ENCODE results near the gene RPSA. TPM values are rescaled to one million over a fixed set of nuclear protein-coding genes. Genes with fewer than 3 reads are reported as not detected.
"Not testable (repeated sequence)": the region's sequence is repeated elsewhere in the genome, so short reads cannot be mapped to it uniquely, and the experiment has no call there.

RPSA gene
- total and polyA plus RNA-seq, 4 donors: 479 to 1,557 (median 952) TPM

- no peaks in the 10 kb centered on the region for H3K36me3 ChIP-seq (ENCODE audit: control insufficient read depth in 1 of 2, insufficient read depth in 2 of 2, low read length in 1 of 2)
- no peaks in the 10 kb centered on the region for H3K4me1 ChIP-seq (ENCODE audit: control insufficient read depth in 1 of 2, insufficient read depth in 2 of 2, low read length in 2 of 2)
- H3K9me3 ChIP-seq (ENCODE audit: control insufficient read depth, low read length): no peaks in the 10 kb centered on the region
- H3K4me3 ChIP-seq (ENCODE audit: low read length in 2 of 2): no peak overlapping the region
- peak in 1 of 2 donors; percentile 30 for DNase-seq
- intact Hi-C loops (cut with DNase I): no loop called here
- no peak overlapping the region for H3K27ac ChIP-seq (ENCODE audit: low read depth in 1 of 2, low read length in 2 of 2)
- WGBS, 2 donors: 74% methylated on average over 10 of the region's 10 CpGs
- no peaks in the 10 kb centered on the region for H3K27me3 ChIP-seq (ENCODE audit: control insufficient read depth in 1 of 2, insufficient read depth in 2 of 2, low read length in 1 of 2)
- ATAC-seq (ENCODE audit: low FRiP score): no peak
Measured at GRCh38 chr3:39448506-39449233, 42.1 kb downstream of the RPSA start.

GRCh38 chr3:39449796-39450195 is 43.3 kb downstream of the RPSA start:
- intact Hi-C loops (cut with DNase I): no loop called here
- Histone ChIP-seq H3K27me3 (ENCODE audit: control insufficient read depth in 1 of 2, insufficient read depth in 2 of 2, low read length in 1 of 2) (no peaks in the 10 kb centered on the region), H3K9me3 (ENCODE audit: control insufficient read depth, low read length) (no peaks in the 10 kb centered on the region), H3K4me3 (ENCODE audit: low read length in 2 of 2) (no peak overlapping the region), H3K27ac (ENCODE audit: low read depth in 1 of 2, low read length in 2 of 2) (no peak overlapping the region), H3K36me3 (ENCODE audit: control insufficient read depth in 1 of 2, insufficient read depth in 2 of 2, low read length in 1 of 2) (no peaks in the 10 kb centered on the region), H3K4me1 (ENCODE audit: control insufficient read depth in 1 of 2, insufficient read depth in 2 of 2, low read length in 2 of 2) (no peaks in the 10 kb centered on the region)
- ATAC-seq (ENCODE audit: low FRiP score): no peak
- DNase-seq: peak in 1 of 2 donors; percentile 24
- WGBS, 2 donors: 63 to 64% methylated on average over 3 of the region's 3 CpGs

GRCh38 chr3:39453134-39453533 is 46.6 kb downstream of the RPSA start:
- H3K27ac ChIP-seq (ENCODE audit: low read depth in 1 of 2, low read length in 2 of 2): no peak overlapping the region
- H3K36me3 ChIP-seq (ENCODE audit: control insufficient read depth in 1 of 2, insufficient read depth in 2 of 2, low read length in 1 of 2): no peaks in the 10 kb centered on the region
- no peak overlapping the region for H3K4me3 ChIP-seq (ENCODE audit: low read length in 2 of 2)
- H3K4me1 ChIP-seq (ENCODE audit: control insufficient read depth in 1 of 2, insufficient read depth in 2 of 2, low read length in 2 of 2): no peaks in the 10 kb centered on the region
- WGBS, 2 donors: 56 to 58% methylated on average over 1 of the region's 1 CpG
- no peaks in the 10 kb centered on the region for H3K27me3 ChIP-seq (ENCODE audit: control insufficient read depth in 1 of 2, insufficient read depth in 2 of 2, low read length in 1 of 2)
- DNase-seq (no peak), ATAC-seq (ENCODE audit: low FRiP score) (no peak)
- intact Hi-C loops (cut with DNase I): no loop called here
- H3K9me3 ChIP-seq (ENCODE audit: control insufficient read depth, low read length): no peaks in the 10 kb centered on the region

GRCh38 chr3:39453872-39454271 is 47.4 kb downstream of the RPSA start:
- ATAC-seq (ENCODE audit: low FRiP score); H3K9me3 ChIP-seq (ENCODE audit: control insufficient read depth, low read length); H3K4me3 ChIP-seq (ENCODE audit: low read length in 2 of 2); H3K27me3 ChIP-seq (ENCODE audit: control insufficient read depth in 1 of 2, insufficient read depth in 2 of 2, low read length in 1 of 2); H3K27ac ChIP-seq (ENCODE audit: low read depth in 1 of 2, low read length in 2 of 2); H3K4me1 ChIP-seq (ENCODE audit: control insufficient read depth in 1 of 2, insufficient read depth in 2 of 2, low read length in 2 of 2); H3K36me3 ChIP-seq (ENCODE audit: control insufficient read depth in 1 of 2, insufficient read depth in 2 of 2, low read length in 1 of 2); DNase-seq; intact Hi-C loops (cut with DNase I): not testable (repeated sequence)
- WGBS, 2 donors: 91 to 92% methylated on average over 7 of the region's 7 CpGs

- no peak for DNase-seq
- 51 to 53% methylated on average over 3 of the region's 3 CpGs for WGBS, 2 donors
Measured at GRCh38 chr3:39454591-39455217, 48.2 kb downstream of the RPSA start.

GRCh38 chr3:39456159-39456558 is 49.6 kb downstream of the RPSA start:
- no peaks in the 10 kb centered on the region for H3K9me3 ChIP-seq (ENCODE audit: control insufficient read depth, low read length)
- 95 to 96% methylated on average over 20 of the region's 20 CpGs for WGBS, 2 donors
- H3K36me3 ChIP-seq (ENCODE audit: control insufficient read depth in 1 of 2, insufficient read depth in 2 of 2, low read length in 1 of 2): no peaks in the 10 kb centered on the region
- peak in 1 of 2 donors; percentile 37 for DNase-seq
- intact Hi-C loops (cut with DNase I): no loop called here
- no peak for ATAC-seq (ENCODE audit: low FRiP score)
- no peak overlapping the region for H3K4me3 ChIP-seq (ENCODE audit: low read length in 2 of 2)
- H3K27ac ChIP-seq (ENCODE audit: low read depth in 1 of 2, low read length in 2 of 2): no peak overlapping the region
- H3K27me3 ChIP-seq (ENCODE audit: control insufficient read depth in 1 of 2, insufficient read depth in 2 of 2, low read length in 1 of 2): no peaks in the 10 kb centered on the region
- no peaks in the 10 kb centered on the region for H3K4me1 ChIP-seq (ENCODE audit: control insufficient read depth in 1 of 2, insufficient read depth in 2 of 2, low read length in 2 of 2)

More at GRCh38 chr3:39454591-39455217, 48.2 kb downstream of the RPSA start:
- Histone ChIP-seq H3K27me3 (ENCODE audit: control insufficient read depth in 1 of 2, insufficient read depth in 2 of 2, low read length in 1 of 2) (no peaks in the 10 kb centered on the region), H3K4me3 (ENCODE audit: low read length in 2 of 2) (no peak overlapping the region), H3K9me3 (ENCODE audit: control insufficient read depth, low read length) (no peaks in the 10 kb centered on the region), H3K36me3 (ENCODE audit: control insufficient read depth in 1 of 2, insufficient read depth in 2 of 2, low read length in 1 of 2) (no peaks in the 10 kb centered on the region), H3K27ac (ENCODE audit: low read depth in 1 of 2, low read length in 2 of 2) (no peak overlapping the region), H3K4me1 (ENCODE audit: control insufficient read depth in 1 of 2, insufficient read depth in 2 of 2, low read length in 2 of 2) (no peaks in the 10 kb centered on the region)
- ATAC-seq (ENCODE audit: low FRiP score): no peak
- intact Hi-C loops (cut with DNase I): no loop called here

GRCh38 chr3:39457361-39457760 is 50.8 kb downstream of the RPSA start:
- no peaks in the 10 kb centered on the region for H3K27me3 ChIP-seq (ENCODE audit: control insufficient read depth in 1 of 2, insufficient read depth in 2 of 2, low read length in 1 of 2)
- H3K36me3 ChIP-seq (ENCODE audit: control insufficient read depth in 1 of 2, insufficient read depth in 2 of 2, low read length in 1 of 2): no peaks in the 10 kb centered on the region
- H3K9me3 ChIP-seq (ENCODE audit: control insufficient read depth, low read length): no peaks in the 10 kb centered on the region
- DNase-seq: no peak
- WGBS, 2 donors: 79 to 88% methylated on average over 9 of the region's 9 CpGs
- H3K27ac ChIP-seq (ENCODE audit: low read depth in 1 of 2, low read length in 2 of 2): no peak overlapping the region
- ATAC-seq (ENCODE audit: low FRiP score): no peak
- H3K4me3 ChIP-seq (ENCODE audit: low read length in 2 of 2): no peak overlapping the region
- H3K4me1 ChIP-seq (ENCODE audit: control insufficient read depth in 1 of 2, insufficient read depth in 2 of 2, low read length in 2 of 2): no peaks in the 10 kb centered on the region
- intact Hi-C loops (cut with DNase I): no loop called here

GRCh38 chr3:39458579-39458978 is 52.1 kb downstream of the RPSA start:
- intact Hi-C loops (cut with DNase I); H3K9me3 ChIP-seq (ENCODE audit: control insufficient read depth, low read length); ATAC-seq (ENCODE audit: low FRiP score); H3K27me3 ChIP-seq (ENCODE audit: control insufficient read depth in 1 of 2, insufficient read depth in 2 of 2, low read length in 1 of 2); H3K4me3 ChIP-seq (ENCODE audit: low read length in 2 of 2); H3K36me3 ChIP-seq (ENCODE audit: control insufficient read depth in 1 of 2, insufficient read depth in 2 of 2, low read length in 1 of 2); DNase-seq; H3K4me1 ChIP-seq (ENCODE audit: control insufficient read depth in 1 of 2, insufficient read depth in 2 of 2, low read length in 2 of 2); H3K27ac ChIP-seq (ENCODE audit: low read depth in 1 of 2, low read length in 2 of 2): not testable (repeated sequence)
- WGBS, 2 donors: 87 to 93% methylated on average over 5 of the region's 5 CpGs

- DNase-seq (no peak), ATAC-seq (ENCODE audit: low FRiP score) (no peak)
- WGBS, 2 donors: 29 to 37% methylated on average over 2 of the region's 2 CpGs
- intact Hi-C loops (cut with DNase I): no loop called here
- Histone ChIP-seq H3K27me3 (ENCODE audit: control insufficient read depth in 1 of 2, insufficient read depth in 2 of 2, low read length in 1 of 2) (no peaks in the 10 kb centered on the region), H3K36me3 (ENCODE audit: control insufficient read depth in 1 of 2, insufficient read depth in 2 of 2, low read length in 1 of 2) (no peaks in the 10 kb centered on the region), H3K27ac (ENCODE audit: low read depth in 1 of 2, low read length in 2 of 2) (no peak overlapping the region), H3K9me3 (ENCODE audit: control insufficient read depth, low read length) (no peaks in the 10 kb centered on the region), H3K4me3 (ENCODE audit: low read length in 2 of 2) (no peak overlapping the region), H3K4me1 (ENCODE audit: control insufficient read depth in 1 of 2, insufficient read depth in 2 of 2, low read length in 2 of 2) (no peaks in the 10 kb centered on the region)
Measured at GRCh38 chr3:39460677-39461076, 54.2 kb downstream of the RPSA start.

Measured in aorta (tissue), 5 donors.